ENCODE measurements around the gene WIZ. TPM values are rescaled to one million over a fixed set of nuclear protein-coding genes. Genes with fewer than 3 reads are reported as not detected.
A peak's percentile ranks its signal among the peaks of the same experiment; 100 is the strongest.

The WIZ gene
- total and polyA plus RNA-seq, 2 of the 4 experiments (the other 2 are of a cell fraction): 0.90 to 27.1 TPM

GRCh38 chr19:15403151-15403531 is 46.6 kb downstream of the WIZ start:
- Histone ChIP-seq H4K91ac (ENCODE audit: insufficient read depth, low read depth, low read length) (no peak overlapping the region), H3K4ac (ENCODE audit: low read depth, low read length) (no peak overlapping the region), H3K14ac (replicated peaks; ENCODE audit: low read depth, low read length) (no peak overlapping the region), H4K8ac (ENCODE audit: low read depth in 2 of 2, low read length in 2 of 2) (no peak overlapping the region), H3K4me1 (ENCODE audit: control insufficient read depth, insufficient read depth, low read length) (peaks cover 5% of the 10 kb centered on the region; the same call in 1 of the 2 replicates), H3K36me3 (ENCODE audit: control insufficient read depth, insufficient read depth, low read length) (peaks cover 59% of the 10 kb centered on the region), H2BK120ac (ENCODE audit: low read depth, low read length) (no peak overlapping the region), H2BK20ac (ENCODE audit: low read depth, low read length) (no peak overlapping the region), H2BK5ac (ENCODE audit: low read depth, low read length, poor library complexity, severe bottlenecking) (no peak overlapping the region), H3K9ac (ENCODE audit: low read depth, low read length) (no peak overlapping the region), H2AFZ (replicated peaks; ENCODE audit: low read length, poor library complexity) (no peak overlapping the region), H3K9me1 (ENCODE audit: insufficient read depth, low read length) (no peaks in the 10 kb centered on the region; the same call in 1 of the 2 replicates), H3K4me2 (ENCODE audit: low read depth, low read length) (no peak overlapping the region), H2AK5ac (ENCODE audit: low read depth, low read length) (no peak overlapping the region), H3K79me1 (ENCODE audit: low read depth in 1 of 2, low read length in 2 of 2) (peaks cover 3 to 73% of the 10 kb centered on the region in 2 experiments; a peak in 3 of 4 replicates), H3K4me3 (ENCODE audit: insufficient read depth, low read depth, low read length) (no peak overlapping the region), H3K23ac (ENCODE audit: low read depth, low read length) (no peak overlapping the region), H3K18ac (ENCODE audit: low read depth, low read length) (no peak overlapping the region), H3K9me3 (ENCODE audit: control insufficient read depth, insufficient read depth, low read length) (no peaks in the 10 kb centered on the region), H4K20me1 (ENCODE audit: insufficient read depth, low read length) (peaks cover 84% of the 10 kb centered on the region), H2AK9ac (replicated peaks; ENCODE audit: low read depth, low read length, poor library complexity) (peak overlapping the region; percentile 5), H4K5ac (ENCODE audit: low read depth, low read length) (no peak overlapping the region), H3K27ac (ENCODE audit: insufficient read depth, low read length) (no peak overlapping the region), H2BK15ac (ENCODE audit: low read depth, low read length) (no peak overlapping the region), H3K27me3 (ENCODE audit: control insufficient read depth, insufficient read depth, low read length) (no peaks in the 10 kb centered on the region), H3K56ac (ENCODE audit: extremely low read depth, insufficient read depth, low read length) (no peak overlapping the region)
- DNase-seq (no peak), ATAC-seq (ENCODE audit: low read depth) (no peak)
- whole genome bisulfite sequencing, 2 experiments (ENCODE audit: extremely low coverage in 2 of 2, insufficient read length in 1 of 2): 87% methylated on average over 7 of the region's 10 CpGs; no CpG with 5 or more reads in 1 of the 2 experiments
- no TSS peak for BruUV-seq (replicated peaks)
- in situ Hi-C loops (cut with MboI; ENCODE audit: low sequenced_read_pairs): loop anchor here (25.0 kb wide), 1 partner anchor 784 kb away; the partner anchor contains the start of genes AP1M1 and FAM32A
- dilution Hi-C loops (cut with HindIII; ENCODE audit: low sequenced_read_pairs, unreplicated experiment): no loop called here
- ChIA-PET CTCF (no interaction called here), POLR2A (ENCODE audit: unreplicated experiment) (no interaction called here)
- TF ChIP-seq RFX5 (IDR thresholded peaks at IDR 0.05; ENCODE audit: low read depth, low read length): no peak
- no peak for TF ChIP-seq MXI1 (IDR thresholded peaks at IDR 0.05; ENCODE audit: borderline replicate concordance, low read depth, low read length)
- no peak for TF ChIP-seq CTCF (conservative IDR thresholded peaks at IDR 0.05; ENCODE audit: low read depth, low read length)
- no peak for TF ChIP-seq CHD1 (IDR thresholded peaks at IDR 0.05; ENCODE audit: low read depth, low read length)
- no peak for TF ChIP-seq CEBPB (IDR thresholded peaks at IDR 0.05; ENCODE audit: low read depth, low read length)
- no peak for TF ChIP-seq MAFK (IDR thresholded peaks at IDR 0.05; ENCODE audit: low read depth, low read length)
- TF ChIP-seq RAD21 (IDR thresholded peaks at IDR 0.05; ENCODE audit: low read length): no peak
- TF ChIP-seq MAZ (IDR thresholded peaks at IDR 0.05; ENCODE audit: borderline replicate concordance, low read depth, low read length): no peak
- TF ChIP-seq POLR2A (IDR thresholded peaks at IDR 0.05; ENCODE audit: low read depth, low read length): no peak
- no peak for TF ChIP-seq SMC3 (IDR thresholded peaks at IDR 0.05; ENCODE audit: low read depth, low read length)
- TF ChIP-seq FOS (IDR thresholded peaks at IDR 0.05; ENCODE audit: low read depth, low read length): no peak
- intact Hi-C loops (cut with micrococcal nuclease): no loop called here

Measured in IMR-90 (cell line).